Small intestine (tissue), 7 donors: ENCODE measurements around the gene HDAC6. TPM values are rescaled to one million over a fixed set of nuclear protein-coding genes. Genes with fewer than 3 reads are reported as not detected.
"Not testable (repeated sequence)": the region's sequence is repeated elsewhere in the genome, so short reads cannot be mapped to it uniquely, and the experiment has no call there.

ENCODE experiments used
- DNase-seq, 2 donors: peaks; one replicate each; pipeline versions ENCODE4 v3.0.0 to v3.0.0-alpha.2; 2013
- FAIRE-seq: peaks from 2 replicates; lab custom pipeline; 2012; peaks lifted over from hg19 to GRCh38; lab: Jason Lieb, UNC
- H3K27ac ChIP-seq, 3 donors: one replicate each; pipeline ENCODE4 v1.5.1; 2013; ENCODE audit warnings: low read length in 2 of 3, mild to moderate bottlenecking in 2 of 3, control low read depth in 1 of 3, inconsistent platforms in 1 of 3, low read depth in 1 of 3, moderate library complexity in 1 of 3
- H3K27me3 ChIP-seq, 3 donors: one replicate each; pipeline ENCODE4 v1.6.1; 2013; ENCODE audit warnings: low read length in 3 of 3, inconsistent platforms in 1 of 3; ENCODE audit not compliant: control insufficient read depth in 3 of 3, insufficient read depth in 3 of 3
- H3K36me3 ChIP-seq, 3 donors: one replicate each; pipeline ENCODE4 v1.6.1; 2013; ENCODE audit warnings: low read length in 3 of 3, inconsistent platforms in 1 of 3, low read depth in 1 of 3, mild to moderate bottlenecking in 1 of 3, moderate library complexity in 1 of 3; ENCODE audit not compliant: control insufficient read depth in 3 of 3, insufficient read depth in 2 of 3
- H3K4me1 ChIP-seq, 3 donors: one replicate each; pipeline ENCODE4 v1.6.1; 2013; ENCODE audit warnings: low read length in 2 of 3, inconsistent platforms in 1 of 3, low read depth in 1 of 3, mild to moderate bottlenecking in 1 of 3, moderate library complexity in 1 of 3; ENCODE audit not compliant: control insufficient read depth in 3 of 3, insufficient read depth in 2 of 3
- H3K4me3 ChIP-seq, 3 donors: one replicate each; pipeline ENCODE4 v1.5.1; 2013; ENCODE audit warnings: low read length in 3 of 3, control low read depth in 1 of 3, inconsistent platforms in 1 of 3, low read depth in 1 of 3, mild to moderate bottlenecking in 1 of 3, moderate library complexity in 1 of 3
- H3K9me3 ChIP-seq, 2 donors: one replicate each; pipeline ENCODE4 v1.6.1; 2013; ENCODE audit warnings: low read depth in 1 of 2, low read length in 1 of 2; ENCODE audit not compliant: control insufficient read depth in 2 of 2, insufficient read depth in 1 of 2
- WGBS, 3 donors: extraction: QIAGEN DNeasy Blood & Tissue Kit; methylation state at CpG; one replicate each; pipeline ENCODE4 v1.1.7; 2013; 5-methylcytosine and 5-hydroxymethylcytosine counted together
- polyA plus RNA-seq, 4 donors: library from polyadenylated mRNA; stranded (reverse) in 3 of 4; unstranded in 1 of 4; fragments of 200-250 nt in 3 of 4; fragments of 120-200 nt in 1 of 4; gene quantifications; one replicate each; pipeline versions ENCODE4 v1.2.1 to v1.2.3, GENCODE V29; 2013
- donor health status: healthy with polysubstance abuse.
- donor health status: control.
- donor health status: control.
- donor health status: Bipolar disorder and iron deficiency.
- donor health status: healthy.

Gene HDAC6
- polyA plus RNA-seq, 4 donors = 51.5 to 110 (median 102) TPM

GRCh38 chrX:48806081-48806480, 4.2 kb downstream of the HDAC6 start:
- FAIRE-seq = no peak
- no peaks in the 10 kb centered on the region for H3K9me3 ChIP-seq
- 83 to 97% (median 93%) methylated on average over 4 of the region's 4 CpGs for WGBS, 3 donors
- DNase-seq = no peak
- H3K4me3 ChIP-seq = no peak overlapping the region
- peaks cover 0 to 21% (median 5%) of the 10 kb centered on the region in 3 donors for H3K36me3 ChIP-seq
- peaks cover 0 to 6% (median 0%) of the 10 kb centered on the region in 3 donors for H3K4me1 ChIP-seq
- H3K27ac ChIP-seq = no peak overlapping the region
- H3K27me3 ChIP-seq = no peaks in the 10 kb centered on the region

- 88 to 94% (median 89%) methylated on average over 8 of the region's 8 CpGs for WGBS, 3 donors
- no peaks in the 10 kb centered on the region for H3K27me3 ChIP-seq
- no peak overlapping the region for H3K27ac ChIP-seq
- FAIRE-seq (no peak), DNase-seq (no peak)
- H3K9me3 ChIP-seq = no peaks in the 10 kb centered on the region
- peaks cover 0 to 49% (median 0%) of the 10 kb centered on the region in 3 donors for H3K36me3 ChIP-seq
- no peak overlapping the region for H3K4me3 ChIP-seq
- H3K4me1 ChIP-seq = no peaks in the 10 kb centered on the region
Observed at GRCh38 chrX:48813644-48814043, 11.8 kb downstream of the HDAC6 start.

- no peak overlapping the region for H3K27ac ChIP-seq
Observed at GRCh38 chrX:48814722-48815121, 12.9 kb downstream of the HDAC6 start.

GRCh38 chrX:48815266-48815665, 13.4 kb downstream of the HDAC6 start:
- WGBS, 3 donors = 80 to 88% (median 86%) methylated on average over 8 of the region's 8 CpGs
- Histone ChIP-seq H3K36me3 (peaks cover 0 to 55% (median 0%) of the 10 kb centered on the region in 3 donors), H3K27ac (no peak overlapping the region), H3K4me1 (no peaks in the 10 kb centered on the region), H3K4me3 (no peak overlapping the region), H3K27me3 (no peaks in the 10 kb centered on the region), H3K9me3 (no peaks in the 10 kb centered on the region)
- FAIRE-seq (no peak), DNase-seq (no peak)

More at GRCh38 chrX:48814722-48815121, 12.9 kb downstream of the HDAC6 start:
- Histone ChIP-seq H3K4me1 (no peaks in the 10 kb centered on the region), H3K9me3 (no peaks in the 10 kb centered on the region), H3K4me3 (no peak overlapping the region), H3K36me3 (peaks cover 0 to 52% (median 0%) of the 10 kb centered on the region in 3 donors), H3K27me3 (no peaks in the 10 kb centered on the region)
- DNase-seq = no peak
- 67 to 93% (median 79%) methylated on average over 2 to 8 of the region's 8 CpGs for WGBS, 3 donors
- no peak for FAIRE-seq

- no peaks in the 10 kb centered on the region for H3K9me3 ChIP-seq
- peaks cover 0 to 59% (median 0%) of the 10 kb centered on the region in 3 donors for H3K36me3 ChIP-seq
- DNase-seq (no peak), FAIRE-seq (no peak)
- WGBS, 3 donors = 91 to 97% (median 94%) methylated on average over 7 to 18 of the region's 18 CpGs
- H3K4me1 ChIP-seq = no peaks in the 10 kb centered on the region
- no peak overlapping the region for H3K4me3 ChIP-seq
- H3K27me3 ChIP-seq = no peaks in the 10 kb centered on the region
- no peak overlapping the region for H3K27ac ChIP-seq
Observed at GRCh38 chrX:48816014-48816810, 14.3 kb downstream of the HDAC6 start.

GRCh38 chrX:48818098-48818497, 16.2 kb downstream of the HDAC6 start:
- no peak overlapping the region for H3K27ac ChIP-seq
- H3K9me3 ChIP-seq = no peaks in the 10 kb centered on the region
- H3K4me3 ChIP-seq = no peak overlapping the region
- H3K36me3 ChIP-seq = peaks cover 0 to 66% (median 0%) of the 10 kb centered on the region in 3 donors
- no peaks in the 10 kb centered on the region for H3K4me1 ChIP-seq
- H3K27me3 ChIP-seq = no peaks in the 10 kb centered on the region
- DNase-seq (no peak), FAIRE-seq (no peak)
- WGBS, 3 donors = 90 to 94% (median 92%) methylated on average over 9 to 16 of the region's 16 CpGs

- Histone ChIP-seq H3K27me3 (no peaks in the 10 kb centered on the region), H3K27ac (no peak overlapping the region), H3K36me3 (peaks cover 0 to 69% (median 0%) of the 10 kb centered on the region in 3 donors), H3K9me3 (no peaks in the 10 kb centered on the region), H3K4me1 (no peaks in the 10 kb centered on the region), H3K4me3 (no peak overlapping the region)
- DNase-seq (no peak), FAIRE-seq (no peak)
- 85 to 100% (median 98%) methylated on average over 4 of the region's 4 CpGs for WGBS, 3 donors
Observed at GRCh38 chrX:48818866-48819265, 17.0 kb downstream of the HDAC6 start.

- not testable (repeated sequence) for H3K9me3 ChIP-seq, H3K27ac ChIP-seq, DNase-seq, H3K4me3 ChIP-seq, H3K27me3 ChIP-seq, H3K4me1 ChIP-seq, FAIRE-seq
- H3K36me3 ChIP-seq = peaks cover 0 to 71% (median 0%) of the 10 kb centered on the region in 3 donors
- WGBS, 3 donors = 78 to 87% (median 79%) methylated on average over 9 of the region's 9 CpGs
Observed at GRCh38 chrX:48819394-48819793, 17.5 kb downstream of the HDAC6 start.
